ENCODE results near the gene MVB12B. TPM values are rescaled to one million over a fixed set of nuclear protein-coding genes. Genes with fewer than 3 reads are reported as not detected.

Gene MVB12B
- total RNA-seq, 1 experiment from 2014 or later: 10.7 TPM

DNA sequence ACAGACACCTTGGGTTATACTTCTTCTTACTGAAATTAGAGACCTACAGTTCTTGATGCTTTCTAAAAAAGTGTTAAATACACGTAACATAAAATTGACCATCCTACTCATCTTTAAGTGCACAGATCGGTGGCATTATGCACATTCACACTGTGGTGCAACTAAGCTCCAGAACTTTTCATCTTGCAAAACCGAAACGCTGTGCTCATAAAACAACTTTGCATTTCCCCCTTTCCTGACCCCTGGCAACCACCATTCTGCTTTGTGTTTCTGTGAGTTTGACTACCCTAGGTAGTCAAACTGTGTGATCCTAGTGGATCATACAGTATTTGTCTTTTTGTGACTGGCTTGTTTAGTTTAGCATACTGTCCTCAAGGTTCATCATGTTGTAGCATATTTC, 3.9 kb downstream of the MVB12B start:
- no peak for DNase-seq (ENCODE audit: low spot score)

DNA sequence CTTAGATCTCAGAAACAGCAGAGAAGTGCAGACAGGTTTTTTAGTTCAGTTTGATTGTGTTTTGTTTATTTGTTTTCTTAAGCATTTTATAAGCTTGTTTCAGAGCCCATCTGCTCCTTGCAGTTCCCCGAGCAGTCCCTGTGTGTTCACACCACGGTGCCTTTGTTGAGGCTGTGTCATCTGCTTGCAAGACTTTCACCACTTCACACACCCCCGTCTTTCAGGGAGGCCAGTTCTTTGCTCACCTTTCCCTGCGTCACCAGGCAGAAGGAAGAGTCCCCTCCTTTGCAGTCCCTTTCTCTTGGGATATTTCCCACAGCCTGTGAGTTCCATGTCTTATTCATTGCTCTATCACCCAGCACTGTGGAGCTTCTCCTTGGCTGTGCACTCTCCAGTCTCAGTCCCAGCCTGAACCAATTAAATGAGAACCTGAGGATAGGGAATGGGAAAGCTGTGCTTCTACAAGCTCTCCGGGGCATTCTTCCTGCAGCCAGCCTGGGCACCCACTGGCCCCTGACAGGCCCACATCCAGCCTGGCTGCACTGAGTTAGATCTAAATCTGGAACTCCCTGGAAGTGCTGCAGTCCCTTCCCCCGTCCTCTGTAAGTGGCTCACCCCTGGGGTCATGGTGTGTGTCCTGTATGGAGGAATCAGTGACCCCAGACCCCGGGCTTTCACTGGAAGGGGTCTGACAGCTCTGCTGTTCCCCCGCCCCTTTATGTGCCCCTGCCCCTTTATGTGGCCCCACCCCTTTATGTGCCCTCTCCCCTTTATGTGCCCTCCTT, 5.5 kb downstream of the MVB12B start:
- no peak for DNase-seq (ENCODE audit: low spot score)

- no peak for DNase-seq (ENCODE audit: low spot score)
These were observed 8.3 kb downstream of the MVB12B start for GRCh38 chr9:126334721-126335621.

DNA sequence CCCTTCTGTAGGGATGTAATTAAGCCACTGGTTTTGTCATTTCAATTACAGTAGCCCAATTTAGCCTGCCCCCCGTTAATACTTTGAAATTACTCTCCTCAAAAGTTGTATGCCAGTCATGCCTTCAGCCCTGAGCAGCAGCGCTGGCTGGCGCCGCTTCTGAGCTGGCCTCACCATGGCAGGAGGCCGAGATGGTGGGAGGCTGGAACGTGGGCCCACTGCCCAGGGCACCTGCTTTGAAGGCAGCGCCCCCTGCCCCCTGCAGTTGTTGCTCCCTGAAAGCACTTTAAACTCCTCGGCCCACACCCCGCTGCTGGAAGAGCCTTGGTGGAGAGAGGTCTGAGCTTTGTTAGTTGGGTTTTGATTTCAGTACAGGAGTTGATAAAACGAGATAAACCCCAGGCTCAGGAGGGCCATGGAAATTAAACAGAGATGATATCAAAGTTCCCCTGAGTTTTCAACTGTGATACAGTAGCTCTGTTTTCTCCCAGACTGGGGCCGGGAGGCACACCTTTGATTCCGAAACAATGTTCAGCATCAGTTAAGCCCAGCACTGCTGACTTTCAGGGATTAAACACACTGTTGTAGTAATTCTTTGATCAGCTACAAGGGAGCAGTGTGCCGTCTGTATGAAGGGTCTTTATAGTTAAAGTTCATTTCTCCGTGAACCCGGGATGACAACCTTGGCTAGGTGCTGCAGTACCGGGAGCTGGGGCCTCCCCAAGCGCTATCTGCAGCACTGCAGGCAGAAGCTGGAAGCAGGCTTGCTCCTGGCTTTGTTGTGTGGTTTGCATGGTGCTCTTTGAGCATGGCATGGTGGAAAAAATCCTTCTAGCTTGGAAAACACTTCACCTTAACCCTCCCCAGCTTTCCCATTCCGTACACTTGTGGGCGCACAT, 9.5 kb downstream of the MVB12B start:
- DNase-seq (ENCODE audit: low spot score): no peak

- DNase-seq (ENCODE audit: low spot score): no peak
These were observed 10.2 kb downstream of the MVB12B start for GRCh38 chr9:126336736-126337325.

- DNase-seq (ENCODE audit: low spot score): no peak
These were observed 11.2 kb downstream of the MVB12B start for GRCh38 chr9:126337729-126338372.

DNA sequence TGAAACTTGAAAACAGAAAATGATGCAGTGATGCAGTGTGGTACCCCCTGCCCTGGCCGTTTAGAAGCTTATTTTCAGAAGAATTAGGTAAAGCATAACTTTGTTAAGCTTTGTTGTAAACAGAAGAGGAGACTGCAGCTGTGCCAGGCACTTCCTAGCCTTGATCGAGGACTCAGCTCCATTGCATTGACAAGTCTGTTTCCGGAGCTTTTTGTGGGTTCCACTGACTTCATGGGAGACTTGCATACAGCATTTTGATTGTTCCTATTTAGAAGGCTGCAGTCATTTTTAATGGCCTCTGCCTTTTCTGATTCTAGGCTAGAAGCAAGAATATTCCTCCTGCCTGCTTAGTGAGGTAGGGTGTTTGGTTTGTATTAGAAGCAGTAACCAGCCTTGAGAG, 12.3 kb downstream of the MVB12B start:
- no peak for DNase-seq (ENCODE audit: low spot score)

GRCh38 chr9:126341426-126341825, 14.8 kb downstream of the MVB12B start:
- no peak for DNase-seq (ENCODE audit: low spot score)

DNA sequence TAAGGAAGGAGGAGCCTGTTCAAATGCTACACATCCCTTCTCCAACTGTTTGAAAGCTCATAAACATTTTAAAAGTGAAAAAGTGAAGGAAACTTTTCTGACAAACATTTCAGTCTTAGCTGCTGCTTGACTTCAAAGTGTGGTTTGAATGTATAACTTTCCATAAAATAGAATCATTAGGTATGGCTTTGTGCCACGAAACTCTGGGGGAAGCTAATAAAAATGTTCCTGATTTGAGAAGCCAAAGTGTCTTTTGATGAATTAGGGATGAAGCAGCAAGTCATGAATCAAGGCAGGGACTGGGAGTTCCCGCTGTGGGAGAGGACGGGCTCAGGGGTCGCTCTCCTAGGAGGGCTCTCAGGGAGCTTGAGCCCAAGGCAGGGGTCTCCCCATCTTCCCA, 15.3 kb downstream of the MVB12B start:
- no peak for DNase-seq (ENCODE audit: low spot score)

- DNase-seq (ENCODE audit: low spot score): no peak
These were observed 16.0 kb downstream of the MVB12B start for GRCh38 chr9:126342621-126343031.

DNA sequence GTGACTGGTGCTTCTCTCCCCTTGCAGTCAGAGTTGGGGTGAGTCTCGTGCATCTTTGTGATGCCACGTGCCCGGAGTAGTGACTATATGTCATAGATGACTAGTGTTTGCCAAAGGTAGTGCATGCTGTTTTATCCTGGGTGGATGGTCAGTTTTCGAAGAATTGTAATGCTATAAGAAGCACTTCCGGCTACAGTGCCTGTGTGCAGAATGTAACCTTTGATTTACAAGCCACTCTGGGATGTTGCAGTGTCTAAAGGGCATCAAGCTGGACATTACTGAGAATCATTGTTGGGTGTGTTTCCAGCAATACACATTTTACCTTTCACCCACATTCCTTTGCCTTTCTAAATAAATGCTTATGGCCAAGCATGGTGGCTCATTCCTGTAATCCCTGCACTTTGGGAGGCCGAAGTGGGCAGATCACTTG, 16.7 kb downstream of the MVB12B start:
- no peak for DNase-seq (ENCODE audit: low spot score)

GRCh38 chr9:126346031-126346430, 19.4 kb downstream of the MVB12B start:
- no peak for DNase-seq (ENCODE audit: low spot score)

DNA sequence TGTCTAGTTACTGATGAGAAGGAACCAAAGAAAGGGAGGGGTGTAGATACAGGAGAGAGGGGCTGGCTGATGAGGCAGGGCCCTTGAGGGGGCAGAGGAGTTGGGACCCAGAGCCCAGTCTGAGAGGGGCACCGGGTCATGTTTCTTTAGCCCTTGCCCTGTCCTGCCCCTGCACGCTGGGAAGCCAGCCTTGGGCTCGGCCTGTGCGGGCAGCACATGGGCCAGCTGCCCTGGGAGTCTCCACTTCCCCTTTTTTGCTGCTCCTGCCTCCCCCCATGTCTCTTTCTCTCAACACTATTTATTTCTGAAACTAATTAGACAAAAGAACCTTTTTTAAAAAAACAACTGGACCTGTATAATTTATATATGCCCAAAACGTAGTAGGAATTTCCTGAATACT, 20.5 kb downstream of the MVB12B start:
- no peak for DNase-seq (ENCODE audit: low spot score)

DNA sequence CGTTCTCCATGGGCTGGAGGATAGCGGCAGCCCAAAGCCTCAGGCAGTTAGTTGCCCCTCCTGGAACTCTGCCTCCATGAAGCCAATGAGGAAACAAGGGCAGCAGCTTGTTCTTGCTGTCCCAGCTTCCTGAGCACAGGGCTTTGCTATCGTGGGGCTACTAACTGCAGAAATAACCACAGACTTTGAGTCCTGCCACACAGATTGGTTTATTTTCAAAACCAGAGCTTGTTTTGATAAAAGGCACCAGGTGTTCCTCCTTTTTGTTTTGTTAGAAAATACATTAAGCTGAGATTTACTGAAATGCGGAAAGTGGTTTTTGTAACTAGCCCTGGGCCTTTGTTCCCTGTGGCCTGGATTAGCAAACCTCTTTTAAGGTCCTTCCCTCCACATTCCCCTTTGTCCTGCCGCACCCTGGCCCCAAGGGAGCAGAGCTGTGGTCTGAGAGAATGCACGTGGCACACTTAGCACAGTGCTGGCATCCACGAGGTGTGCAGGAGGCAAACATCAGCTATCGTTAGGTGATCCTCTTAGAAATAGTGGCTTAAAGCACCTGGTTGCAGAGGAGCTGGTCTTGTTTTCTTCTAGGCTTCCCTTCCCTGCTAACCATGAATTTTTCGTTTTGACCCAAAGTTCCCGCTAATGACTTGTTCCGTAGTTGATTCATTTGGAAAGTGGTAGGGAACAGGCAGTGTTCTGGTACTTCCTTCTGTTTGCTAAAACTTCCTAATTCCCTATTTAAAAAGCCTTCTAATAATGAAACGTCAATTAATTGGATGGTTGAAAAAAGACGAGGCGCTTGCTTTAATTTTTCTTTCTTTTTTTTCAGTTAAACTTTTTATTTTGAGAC, 21.5 kb downstream of the MVB12B start:
- peak; percentile 17 for DNase-seq (ENCODE audit: low spot score)

GRCh38 chr9:126348911-126349550, 22.4 kb downstream of the MVB12B start:
- DNase-seq (ENCODE audit: low spot score): no peak

GRCh38 chr9:126354887-126355770, 28.5 kb downstream of the MVB12B start:
- DNase-seq (ENCODE audit: low spot score): no peak

GRCh38 chr9:126357074-126357473, 30.4 kb downstream of the MVB12B start:
- DNase-seq (ENCODE audit: low spot score): no peak

DNA sequence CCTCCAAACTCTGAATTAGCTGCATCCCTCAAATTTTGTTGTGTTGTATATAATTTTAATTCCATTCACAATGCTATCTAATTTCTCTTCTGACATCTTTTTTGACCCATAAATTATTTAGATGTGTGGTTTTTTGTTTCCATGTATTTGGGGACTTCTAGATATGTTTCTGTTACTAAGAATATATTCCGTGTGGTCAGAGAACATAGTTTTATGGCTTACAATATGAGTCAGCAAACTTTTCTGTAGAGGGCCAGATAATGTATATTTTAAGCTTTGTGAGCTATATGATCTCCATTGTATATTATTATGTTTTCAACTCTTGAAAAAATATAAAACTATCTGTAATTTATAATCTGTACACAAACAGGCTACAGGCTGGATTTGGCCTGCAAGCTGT, 33.4 kb downstream of the MVB12B start:
- DNase-seq (ENCODE audit: low spot score): no peak

All from A172 (cell line).